ENCODE results near the gene PPM1A. TPM values are rescaled to one million over a fixed set of nuclear protein-coding genes. Genes with fewer than 3 reads are reported as not detected.

The PPM1A gene
- total RNA-seq, 1 donor from 2014 or later = 38.0 TPM

DNA sequence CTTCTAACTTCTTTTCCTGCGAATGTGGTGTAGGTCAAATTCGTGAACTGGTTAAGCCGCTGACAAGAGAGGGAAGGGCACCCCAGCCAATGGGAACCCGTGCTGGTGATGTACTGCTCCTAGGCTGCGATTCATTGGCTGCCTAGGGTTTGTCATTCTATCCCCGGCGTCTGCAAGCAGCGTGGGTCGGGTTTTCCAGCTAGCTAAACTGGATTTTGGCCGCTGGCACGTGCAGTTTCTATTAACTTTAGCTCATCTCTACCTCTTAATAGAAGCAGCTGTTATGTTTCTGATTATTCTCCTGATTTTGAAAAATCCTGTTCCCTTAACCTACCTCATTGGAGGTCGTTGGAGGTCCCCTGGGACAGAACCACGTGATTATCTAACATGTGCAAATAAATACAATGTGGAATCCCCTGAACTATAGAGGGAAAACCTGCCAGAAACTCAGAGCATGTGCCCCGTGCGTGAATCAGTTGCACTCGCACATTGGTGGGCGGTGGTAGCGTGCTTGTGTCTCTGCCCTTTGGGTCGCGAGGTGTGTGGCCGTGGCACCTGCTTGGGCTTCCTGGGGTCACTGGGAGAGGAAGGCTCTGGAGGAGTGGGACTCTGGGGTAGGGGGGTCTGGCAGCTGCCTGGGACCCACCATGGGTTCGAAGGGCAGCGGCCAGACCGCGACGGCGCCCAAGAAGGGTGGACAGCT, 876 bp upstream of the PPM1A start:
- Mint-ChIP-seq H3K4me3 (ENCODE audit: unreplicated experiment) (peak overlapping the region; percentile 92), H3K27ac (ENCODE audit: unreplicated experiment) (peak overlapping the region; percentile 98), H3K27me3 (ENCODE audit: unreplicated experiment) (peaks cover 10% of the 10 kb centered on the region), H3K4me1 (ENCODE audit: unreplicated experiment) (peaks cover 37% of the 10 kb centered on the region), H3K9me3 (ENCODE audit: unreplicated experiment) (no peaks in the 10 kb centered on the region), H3K36me3 (ENCODE audit: low read depth, unreplicated experiment) (no peaks in the 10 kb centered on the region)
- peak; percentile 66 for DNase-seq (ENCODE audit: low spot score)
- TF ChIP-seq, protein P1, sequence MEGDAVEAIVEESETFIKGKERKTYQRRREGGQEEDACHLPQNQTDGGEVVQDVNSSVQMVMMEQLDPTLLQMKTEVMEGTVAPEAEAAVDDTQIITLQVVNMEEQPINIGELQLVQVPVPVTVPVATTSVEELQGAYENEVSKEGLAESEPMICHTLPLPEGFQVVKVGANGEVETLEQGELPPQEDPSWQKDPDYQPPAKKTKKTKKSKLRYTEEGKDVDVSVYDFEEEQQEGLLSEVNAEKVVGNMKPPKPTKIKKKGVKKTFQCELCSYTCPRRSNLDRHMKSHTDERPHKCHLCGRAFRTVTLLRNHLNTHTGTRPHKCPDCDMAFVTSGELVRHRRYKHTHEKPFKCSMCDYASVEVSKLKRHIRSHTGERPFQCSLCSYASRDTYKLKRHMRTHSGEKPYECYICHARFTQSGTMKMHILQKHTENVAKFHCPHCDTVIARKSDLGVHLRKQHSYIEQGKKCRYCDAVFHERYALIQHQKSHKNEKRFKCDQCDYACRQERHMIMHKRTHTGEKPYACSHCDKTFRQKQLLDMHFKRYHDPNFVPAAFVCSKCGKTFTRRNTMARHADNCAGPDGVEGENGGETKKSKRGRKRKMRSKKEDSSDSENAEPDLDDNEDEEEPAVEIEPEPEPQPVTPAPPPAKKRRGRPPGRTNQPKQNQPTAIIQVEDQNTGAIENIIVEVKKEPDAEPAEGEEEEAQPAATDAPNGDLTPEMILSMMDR (IDR thresholded peaks at IDR 0.05; ENCODE audit: unreplicated experiment) = no peak

DNA sequence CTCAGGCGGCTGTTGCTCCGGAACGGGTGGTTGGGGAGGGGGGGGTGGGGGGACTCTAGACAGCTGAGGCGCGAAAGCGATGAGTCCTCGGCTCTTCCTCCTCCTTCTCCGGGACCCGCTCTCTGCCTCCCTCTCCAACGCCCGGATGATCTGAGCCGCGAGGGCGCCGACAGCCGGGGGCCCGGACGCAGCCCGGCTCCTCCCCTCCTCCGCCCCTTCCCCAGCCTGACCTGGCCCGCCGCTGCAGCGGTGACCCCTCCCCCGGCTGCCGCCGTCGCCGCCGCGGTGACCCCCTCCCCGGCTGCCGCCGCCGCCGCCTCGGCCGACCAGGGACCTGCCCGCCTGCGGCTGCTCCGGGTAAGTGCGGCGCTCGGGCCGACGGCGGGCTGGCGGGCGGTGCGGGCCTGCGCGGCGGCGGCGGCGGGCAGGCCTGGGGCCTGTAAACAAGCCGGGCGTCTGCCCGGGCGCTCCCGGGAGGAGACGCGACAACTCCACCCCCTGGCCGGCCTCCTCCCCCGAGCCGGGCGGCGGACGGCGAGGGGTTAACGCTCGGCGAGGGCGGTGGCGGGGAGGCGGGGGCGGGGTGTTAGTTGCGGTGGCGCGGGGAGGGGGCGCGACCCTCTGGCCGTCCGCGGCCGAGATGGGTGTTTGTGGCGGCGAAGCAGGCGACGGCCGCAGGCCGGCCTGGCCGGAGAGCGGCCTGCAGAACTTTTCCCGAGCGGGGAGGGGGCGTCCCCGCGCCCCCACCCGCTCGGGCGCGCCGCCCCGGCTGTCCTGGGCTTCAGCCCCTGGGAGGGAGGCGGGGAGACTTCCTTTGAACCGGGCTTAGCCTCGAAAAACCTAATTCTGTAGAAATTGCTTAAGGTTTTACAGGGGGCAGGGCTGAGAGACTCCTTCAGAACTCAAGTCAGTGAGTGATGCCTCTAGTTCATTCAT, 568 bp downstream of the PPM1A start:
- Mint-ChIP-seq H3K27me3 (ENCODE audit: unreplicated experiment) (peaks cover 10% of the 10 kb centered on the region), H3K4me1 (ENCODE audit: unreplicated experiment) (peaks cover 42% of the 10 kb centered on the region), H3K36me3 (ENCODE audit: low read depth, unreplicated experiment) (no peaks in the 10 kb centered on the region), H3K4me3 (ENCODE audit: unreplicated experiment) (peak overlapping the region; percentile 91), H3K9me3 (ENCODE audit: unreplicated experiment) (no peaks in the 10 kb centered on the region), H3K27ac (ENCODE audit: unreplicated experiment) (peak overlapping the region; percentile 84)
- DNase-seq (ENCODE audit: low spot score) = peak; percentile 79
- TF ChIP-seq, protein P1 (IDR thresholded peaks at IDR 0.05; ENCODE audit: unreplicated experiment) = no peak

DNA sequence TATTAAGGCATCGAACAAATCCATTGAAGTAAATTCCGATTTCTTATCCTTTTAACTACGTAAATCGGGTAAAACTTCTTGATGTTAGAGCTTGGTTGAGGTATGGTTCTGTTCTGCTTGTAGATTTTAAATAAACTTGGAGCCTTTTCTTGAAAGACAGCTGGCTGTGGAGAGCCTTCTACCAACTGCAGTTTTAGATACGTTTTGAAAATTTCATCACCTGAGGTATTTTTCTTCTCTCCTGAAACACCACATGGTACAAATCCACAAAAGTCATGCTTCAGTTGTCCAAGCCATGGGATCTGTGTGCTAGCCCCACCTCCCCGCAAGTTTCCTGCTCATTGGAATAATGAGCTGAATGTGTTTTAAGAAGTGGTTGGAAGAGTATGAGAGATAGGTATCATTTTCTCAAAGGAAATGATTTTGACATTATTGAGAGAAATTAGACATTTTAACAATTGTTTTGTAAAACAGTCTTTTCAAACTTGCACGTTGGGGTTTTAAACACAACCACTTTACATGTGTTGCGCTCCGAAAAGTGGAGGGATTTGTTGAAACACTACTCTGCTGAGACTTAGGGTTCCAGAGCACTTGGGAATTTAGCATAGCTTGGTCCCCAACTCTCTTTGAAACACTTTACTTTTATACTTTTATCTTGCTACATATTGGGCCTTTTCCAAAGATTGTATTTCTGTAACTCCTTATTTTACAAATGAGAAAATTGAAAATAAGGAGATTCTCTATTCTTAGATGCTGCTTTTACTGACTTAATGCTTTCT, 1.4 kb downstream of the PPM1A start:
- Mint-ChIP-seq H3K27me3 (ENCODE audit: unreplicated experiment) (peaks cover 10% of the 10 kb centered on the region), H3K36me3 (ENCODE audit: low read depth, unreplicated experiment) (no peaks in the 10 kb centered on the region), H3K4me3 (ENCODE audit: unreplicated experiment) (peak overlapping the region; percentile 91), H3K9me3 (ENCODE audit: unreplicated experiment) (no peaks in the 10 kb centered on the region), H3K4me1 (ENCODE audit: unreplicated experiment) (peaks cover 37% of the 10 kb centered on the region), H3K27ac (ENCODE audit: unreplicated experiment) (peak overlapping the region; percentile 84)
- TF ChIP-seq, protein P1 (IDR thresholded peaks at IDR 0.05; ENCODE audit: unreplicated experiment) = no peak
- peak; percentile 9 for DNase-seq (ENCODE audit: low spot score)

DNA sequence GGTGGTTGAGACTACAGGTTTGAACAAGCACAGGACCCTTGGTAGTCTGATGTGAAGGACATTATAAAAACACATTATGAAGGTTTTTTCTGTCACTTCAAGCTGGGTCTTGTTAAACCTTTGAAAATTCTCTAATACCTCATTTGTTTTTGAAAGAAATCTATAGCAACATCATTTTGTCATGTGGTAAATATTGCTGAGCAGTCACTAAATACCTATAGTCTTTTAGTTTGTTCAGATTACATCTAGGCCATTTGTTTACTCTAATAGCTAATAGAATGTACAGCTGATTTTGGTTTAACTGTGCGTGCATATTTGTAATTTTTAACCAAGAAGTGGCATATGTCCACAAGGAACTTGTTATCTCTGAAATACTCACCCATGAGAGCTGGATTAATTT, 2.9 kb downstream of the PPM1A start:
- H3K4me3 Mint-ChIP-seq (ENCODE audit: unreplicated experiment) = peak overlapping the region; percentile 11
- H3K27ac Mint-ChIP-seq (ENCODE audit: unreplicated experiment) = peak overlapping the region; percentile 49
- peaks cover 33% of the 10 kb centered on the region for H3K4me1 Mint-ChIP-seq (ENCODE audit: unreplicated experiment)
- TF ChIP-seq, protein P1 (IDR thresholded peaks at IDR 0.05; ENCODE audit: unreplicated experiment) = no peak
- H3K36me3 Mint-ChIP-seq (ENCODE audit: low read depth, unreplicated experiment) = no peaks in the 10 kb centered on the region
- no peak for DNase-seq (ENCODE audit: low spot score)
- H3K9me3 Mint-ChIP-seq (ENCODE audit: unreplicated experiment) = no peaks in the 10 kb centered on the region
- H3K27me3 Mint-ChIP-seq (ENCODE audit: unreplicated experiment) = peaks cover 10% of the 10 kb centered on the region
